Measurements from ENCODE around the gene SCARB2.

Gene SCARB2

DNA sequence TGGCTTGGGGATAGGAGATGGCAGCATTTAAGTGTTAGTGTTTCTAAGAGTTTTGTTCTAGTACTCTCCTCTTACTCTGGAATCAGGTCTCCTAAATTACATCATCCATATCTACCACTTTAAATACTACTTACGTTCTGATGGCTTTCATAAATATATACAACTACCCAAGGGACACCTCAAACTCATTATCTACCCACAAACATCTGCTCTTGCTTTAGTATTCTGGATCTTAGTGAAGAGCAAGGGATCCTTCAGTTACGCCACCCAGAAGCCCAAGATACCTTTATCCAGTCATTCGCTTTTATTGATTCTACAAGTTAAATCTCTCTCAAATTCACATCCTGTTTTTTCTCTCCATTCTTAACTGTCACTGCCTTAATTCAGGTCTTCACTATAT is 72.4 kb downstream of the SCARB2 start:
- H3K27ac ChIP-seq = no peak overlapping the region
- no peak for TF ChIP-seq ZFX (IDR thresholded peaks at IDR 0.05; ENCODE audit: borderline replicate concordance)
- TF ChIP-seq, protein P1, sequence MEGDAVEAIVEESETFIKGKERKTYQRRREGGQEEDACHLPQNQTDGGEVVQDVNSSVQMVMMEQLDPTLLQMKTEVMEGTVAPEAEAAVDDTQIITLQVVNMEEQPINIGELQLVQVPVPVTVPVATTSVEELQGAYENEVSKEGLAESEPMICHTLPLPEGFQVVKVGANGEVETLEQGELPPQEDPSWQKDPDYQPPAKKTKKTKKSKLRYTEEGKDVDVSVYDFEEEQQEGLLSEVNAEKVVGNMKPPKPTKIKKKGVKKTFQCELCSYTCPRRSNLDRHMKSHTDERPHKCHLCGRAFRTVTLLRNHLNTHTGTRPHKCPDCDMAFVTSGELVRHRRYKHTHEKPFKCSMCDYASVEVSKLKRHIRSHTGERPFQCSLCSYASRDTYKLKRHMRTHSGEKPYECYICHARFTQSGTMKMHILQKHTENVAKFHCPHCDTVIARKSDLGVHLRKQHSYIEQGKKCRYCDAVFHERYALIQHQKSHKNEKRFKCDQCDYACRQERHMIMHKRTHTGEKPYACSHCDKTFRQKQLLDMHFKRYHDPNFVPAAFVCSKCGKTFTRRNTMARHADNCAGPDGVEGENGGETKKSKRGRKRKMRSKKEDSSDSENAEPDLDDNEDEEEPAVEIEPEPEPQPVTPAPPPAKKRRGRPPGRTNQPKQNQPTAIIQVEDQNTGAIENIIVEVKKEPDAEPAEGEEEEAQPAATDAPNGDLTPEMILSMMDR (IDR thresholded peaks at IDR 0.05) = no peak

DNA sequence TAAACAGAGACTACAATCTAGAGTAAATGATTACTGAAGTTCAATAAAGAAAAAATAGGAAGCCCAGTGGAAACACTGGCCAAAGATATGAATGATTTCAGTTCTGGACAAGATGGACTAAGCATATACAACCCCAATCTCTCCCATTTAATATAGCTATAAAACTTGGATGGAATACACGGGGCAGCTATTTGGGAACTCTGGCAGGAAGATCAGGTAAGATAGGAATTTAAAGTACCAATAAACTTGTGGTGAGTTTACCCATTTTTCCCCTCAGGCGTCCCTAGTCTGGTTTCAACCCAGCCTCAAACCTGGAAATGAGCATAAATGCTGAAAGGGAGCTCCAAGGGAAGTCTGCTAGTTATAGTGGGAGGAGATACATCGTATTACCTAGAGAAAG is 85.9 kb downstream of the SCARB2 start:
- TF ChIP-seq, protein P1 (IDR thresholded peaks at IDR 0.05) = no peak
- TF ChIP-seq ZFX (IDR thresholded peaks at IDR 0.05; ENCODE audit: borderline replicate concordance) = no peak

DNA sequence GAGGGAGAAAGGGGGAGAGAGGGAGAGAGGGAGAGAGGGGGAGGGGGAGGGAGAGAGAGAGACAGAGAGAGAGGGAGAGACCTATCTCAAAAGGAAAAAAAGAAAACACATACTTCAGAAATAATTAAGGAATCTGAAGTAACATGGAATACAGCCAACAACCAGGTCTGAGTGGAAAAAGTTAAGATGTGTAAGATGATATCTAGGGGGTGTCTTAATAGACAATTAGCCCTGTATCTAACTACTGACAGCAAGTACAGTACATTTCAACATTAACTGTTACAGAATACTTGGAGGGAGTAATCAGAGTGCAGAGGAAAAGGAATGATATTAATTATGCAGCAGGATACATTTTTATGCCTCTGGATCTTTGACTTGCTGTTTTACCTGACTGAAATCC is 87.8 kb downstream of the SCARB2 start:
- TF ChIP-seq ZFX (IDR thresholded peaks at IDR 0.05; ENCODE audit: borderline replicate concordance) = no peak
- no peak overlapping the region for H3K27ac ChIP-seq

More for the DNA sequence above, 85.9 kb downstream of the SCARB2 start:
- H3K27ac ChIP-seq = peak overlapping the region; percentile 23; the same call in 1 of the 2 replicates

DNA sequence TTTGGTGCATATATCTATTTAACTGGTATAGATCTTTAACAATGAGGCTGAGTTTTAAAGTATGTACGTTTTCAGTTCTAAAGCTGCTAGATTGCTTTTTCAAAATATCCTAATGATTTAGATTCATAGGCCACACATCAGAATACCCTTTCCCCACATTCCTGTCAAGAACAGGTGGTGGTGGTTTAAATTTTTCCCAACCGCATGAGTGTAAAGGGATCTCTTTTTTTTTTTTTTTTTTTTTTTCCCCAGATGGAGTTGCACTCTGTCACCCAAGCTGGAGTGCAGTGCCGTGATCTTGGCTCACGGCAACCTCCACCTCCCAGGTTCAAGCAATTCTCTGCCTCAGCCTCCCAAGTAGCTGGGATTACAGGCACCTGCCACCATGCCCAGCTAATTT is 93.4 kb downstream of the SCARB2 start:
- no peak overlapping the region for H3K27ac ChIP-seq
- TF ChIP-seq, protein P1 (IDR thresholded peaks at IDR 0.05) = no peak
- TF ChIP-seq ZFX (IDR thresholded peaks at IDR 0.05; ENCODE audit: borderline replicate concordance) = no peak

DNA sequence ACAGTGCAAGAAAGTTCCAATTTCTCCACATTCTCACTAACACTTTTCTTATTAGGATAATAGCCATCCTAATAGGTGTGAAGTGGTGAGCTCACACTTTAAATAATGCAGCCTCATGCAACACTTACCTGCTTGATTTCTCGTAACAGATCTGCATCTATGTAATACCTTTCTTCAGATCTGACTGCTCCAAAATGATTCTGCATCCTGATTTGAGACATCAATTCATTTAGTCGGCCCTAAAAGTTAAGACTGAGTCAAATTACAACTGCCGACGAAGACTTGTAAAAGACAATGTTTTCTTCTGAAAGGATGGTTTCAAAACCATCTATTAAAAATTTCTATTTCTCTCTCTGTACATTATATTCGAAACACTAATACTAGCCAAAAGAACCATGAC is 96.1 kb downstream of the SCARB2 start:
- no peak for TF ChIP-seq ZFX (IDR thresholded peaks at IDR 0.05; ENCODE audit: borderline replicate concordance)
- TF ChIP-seq, protein P1 (IDR thresholded peaks at IDR 0.05) = no peak
- H3K27ac ChIP-seq = no peak overlapping the region

DNA sequence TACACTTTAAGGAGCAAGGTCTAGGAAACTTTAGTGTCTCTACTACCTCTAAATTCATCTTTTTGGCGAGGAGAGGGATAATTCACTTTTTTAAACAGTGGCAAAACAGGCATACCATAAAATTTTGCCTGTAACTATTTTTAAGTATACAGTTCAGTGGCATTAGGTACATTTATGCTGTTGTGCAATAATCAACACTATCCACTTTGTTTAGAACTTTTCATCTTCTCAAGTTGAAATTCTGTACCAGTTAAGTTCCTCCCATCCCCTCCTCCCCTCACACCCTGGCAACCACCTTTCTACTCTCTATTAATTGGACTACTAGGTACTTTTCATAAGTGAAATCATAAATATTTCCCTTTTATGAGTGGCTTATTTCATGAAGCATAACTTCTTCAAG is 96.8 kb downstream of the SCARB2 start:
- no peak for TF ChIP-seq ZFX (IDR thresholded peaks at IDR 0.05; ENCODE audit: borderline replicate concordance)
- TF ChIP-seq, protein P1 (IDR thresholded peaks at IDR 0.05) = no peak
- H3K27ac ChIP-seq = no peak overlapping the region

All from 22Rv1 (cell line).